HUES64 (cell line): ENCODE results near the gene NFKBIE.

Experiments used
- H3K27ac ChIP-seq: 2 replicates; pipeline ENCODE4 v1.7.0; 2013; ENCODE audit warnings: low read depth, low read length, inconsistent platforms
- H3K27me3 ChIP-seq: 2 replicates; pipeline ENCODE4 v1.6.1; 2013; ENCODE audit warnings: mild to moderate bottlenecking, low read length; ENCODE audit not compliant: insufficient read depth
- H3K36me3 ChIP-seq: 2 replicates; pipeline ENCODE4 v1.6.1; 2013; ENCODE audit warnings: mild to moderate bottlenecking, low read length; ENCODE audit not compliant: insufficient read depth
- H3K4me1 ChIP-seq: 2 replicates; pipeline ENCODE4 v1.6.1; 2013; ENCODE audit warnings: mild to moderate bottlenecking, low read length, moderate library complexity; ENCODE audit not compliant: insufficient read depth
- H3K4me3 ChIP-seq: 2 replicates; pipeline ENCODE4 v1.5.1; 2013; ENCODE audit warnings: mild to moderate bottlenecking, low read length, moderate library complexity
- H3K9ac ChIP-seq: 2 replicates; pipeline ENCODE4 v1.6.1; 2013; ENCODE audit warnings: mild to moderate bottlenecking, low read depth, low read length
- H3K9me3 ChIP-seq: 2 replicates; pipeline ENCODE4 v1.6.1; 2013; ENCODE audit warnings: low read depth, low read length; ENCODE audit not compliant: insufficient read depth
- WGBS: fragments of 150-250, 120-280 bp; methylation state at CpG from one replicate; pipeline ENCODE4 v1.1.7; 2013; ENCODE audit warnings: missing lambda C conversion rate; 5-methylcytosine and 5-hydroxymethylcytosine counted together

NFKBIE gene

GRCh38 chr6:44262467-44263353 is 2.6 kb downstream of the NFKBIE start:
- Histone ChIP-seq H3K36me3 (peaks cover 27% of the 10 kb centered on the region), H3K27me3 (peaks cover 6% of the 10 kb centered on the region), H3K4me1 (peaks cover 26% of the 10 kb centered on the region), H3K27ac (no peak overlapping the region), H3K9me3 (no peaks in the 10 kb centered on the region), H3K9ac (peak overlapping the region; percentile 35), H3K4me3 (peak overlapping the region; percentile 90)
- whole genome bisulfite sequencing, result 80% methylated on average over 7 of the region's 7 CpGs

DNA sequence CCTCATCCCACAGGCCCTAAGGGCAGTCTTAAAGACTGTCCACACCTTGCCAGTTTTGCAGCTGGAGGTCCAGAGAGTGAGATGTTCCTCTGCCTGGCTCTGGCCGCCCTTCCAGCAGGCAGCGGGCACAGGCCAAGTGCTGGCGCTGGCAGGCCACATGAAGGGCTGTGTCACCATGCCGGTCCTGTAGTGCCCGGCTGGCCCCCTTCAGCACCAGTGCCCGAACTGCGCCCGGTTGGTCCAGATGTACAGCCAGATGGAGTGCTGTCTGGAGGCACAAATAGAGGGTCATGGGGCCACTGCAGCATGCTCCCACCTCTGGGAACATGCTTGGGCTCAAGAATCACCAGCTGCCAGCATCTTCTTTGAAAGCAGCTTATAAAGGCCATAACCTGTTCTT is 3.8 kb downstream of the NFKBIE start:
- Histone ChIP-seq H3K4me1 (peaks cover 28% of the 10 kb centered on the region), H3K27me3 (peaks cover 6% of the 10 kb centered on the region), H3K27ac (no peak overlapping the region), H3K9ac (no peak overlapping the region), H3K36me3 (peaks cover 27% of the 10 kb centered on the region), H3K4me3 (no peak overlapping the region), H3K9me3 (no peaks in the 10 kb centered on the region)
- 98% methylated on average over 8 of the region's 8 CpGs for WGBS

DNA sequence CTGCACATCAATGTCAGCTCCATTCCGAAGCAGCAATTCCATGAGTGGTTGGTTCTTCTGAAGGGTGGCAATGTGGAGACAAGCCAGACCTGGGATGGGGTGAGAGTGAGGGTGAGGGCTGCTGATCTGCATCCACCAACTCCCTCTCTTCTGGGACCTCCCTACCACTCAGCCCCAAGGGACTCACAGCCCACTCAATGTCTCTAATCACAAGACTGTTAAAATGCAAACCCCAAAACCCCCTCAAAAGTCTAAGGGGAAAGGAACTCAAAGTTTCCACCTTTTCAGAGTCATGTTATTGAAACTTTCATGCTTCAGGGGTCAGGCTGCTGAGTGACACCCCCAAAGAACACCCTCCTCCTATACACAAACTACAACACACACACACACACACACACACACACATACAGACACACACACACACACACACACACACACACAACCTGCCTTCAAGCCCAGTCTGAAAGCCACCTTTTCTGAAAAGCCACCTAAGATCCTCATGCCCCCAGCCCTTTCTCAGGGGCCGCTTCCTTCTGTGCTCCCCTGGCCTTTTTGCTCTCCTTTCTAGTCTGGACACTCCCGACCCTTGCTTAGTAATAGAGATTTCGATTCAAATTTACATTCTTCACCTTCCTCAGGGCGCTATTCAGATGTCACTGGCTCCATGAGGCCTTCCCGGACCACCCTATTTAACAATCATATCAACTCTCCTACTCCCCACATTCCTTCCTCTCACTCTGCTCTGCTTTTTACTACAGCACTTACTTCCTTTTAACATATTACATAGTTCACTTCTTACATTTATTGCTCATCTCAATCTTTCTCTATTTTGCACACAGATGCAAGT is 4.7 kb downstream of the NFKBIE start:
- WGBS, result 96% methylated on average over 6 of the region's 6 CpGs
- no peak overlapping the region for H3K27ac ChIP-seq
- H3K4me1 ChIP-seq, result peaks cover 31% of the 10 kb centered on the region
- peaks cover 30% of the 10 kb centered on the region for H3K36me3 ChIP-seq
- H3K9me3 ChIP-seq, result no peaks in the 10 kb centered on the region
- H3K27me3 ChIP-seq, result peaks cover 6% of the 10 kb centered on the region
- no peak overlapping the region for H3K4me3 ChIP-seq
- H3K9ac ChIP-seq, result no peak overlapping the region

DNA sequence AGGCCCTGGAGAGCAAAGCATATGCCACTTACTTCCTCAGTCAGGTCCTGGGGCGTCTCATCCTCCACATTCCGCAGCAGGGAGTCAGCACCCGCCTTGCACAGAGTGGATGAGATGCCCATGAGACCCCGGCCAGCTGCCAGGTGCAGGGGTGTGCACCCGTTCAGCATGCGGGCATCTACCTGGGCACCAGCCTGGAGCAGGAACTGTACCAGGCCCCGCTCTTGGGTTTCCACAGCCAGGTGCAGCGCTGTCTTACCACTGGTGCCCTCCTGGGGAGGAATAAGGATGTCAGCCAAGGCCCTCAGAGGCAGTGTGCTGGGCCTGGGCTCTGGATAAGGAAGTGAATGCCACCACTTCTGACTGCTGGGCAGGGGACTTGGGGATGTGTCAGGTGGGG is 5.3 kb downstream of the NFKBIE start:
- no peaks in the 10 kb centered on the region for H3K9me3 ChIP-seq
- H3K4me3 ChIP-seq, result no peak overlapping the region
- peaks cover 34% of the 10 kb centered on the region for H3K4me1 ChIP-seq
- no peak overlapping the region for H3K9ac ChIP-seq
- H3K27me3 ChIP-seq, result peaks cover 5% of the 10 kb centered on the region
- H3K36me3 ChIP-seq, result peaks cover 36% of the 10 kb centered on the region
- no peak overlapping the region for H3K27ac ChIP-seq
- WGBS, result 93% methylated on average over 8 of the region's 8 CpGs

DNA sequence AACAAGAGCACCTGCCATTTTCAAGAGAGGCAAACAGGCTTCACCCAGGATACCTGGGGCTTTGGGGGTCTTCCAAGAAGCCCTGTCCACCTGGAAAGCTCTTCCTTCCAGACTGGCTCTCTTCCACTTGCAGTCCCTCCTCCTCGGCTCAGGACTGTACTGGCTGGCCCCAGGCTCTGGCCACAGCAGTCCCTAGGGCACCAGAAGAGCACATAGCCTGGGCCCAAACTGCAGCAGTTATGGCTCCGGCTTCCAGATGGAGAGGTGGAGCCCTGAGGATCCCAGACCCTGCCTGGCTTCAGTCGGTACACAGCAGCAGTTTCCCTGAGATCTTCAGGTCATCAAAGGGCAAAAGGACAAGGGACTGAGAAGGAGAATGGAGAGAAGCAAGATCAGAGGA is 6.4 kb downstream of the NFKBIE start:
- peaks cover 27% of the 10 kb centered on the region for H3K4me1 ChIP-seq
- H3K4me3 ChIP-seq, result no peak overlapping the region
- 97% methylated on average over 3 of the region's 3 CpGs for WGBS

GRCh38 chr6:44258325-44258863 is 7.0 kb downstream of the NFKBIE start:
- Histone ChIP-seq H3K4me1 (peaks cover 22% of the 10 kb centered on the region; the same call in 1 of the 2 replicates), H3K9ac (no peak overlapping the region), H3K27ac (no peak overlapping the region), H3K4me3 (0 out of 2 replicates have a peak overlapping the region, but pooled peaks have one; percentile 92), H3K27me3 (no peaks in the 10 kb centered on the region), H3K9me3 (no peaks in the 10 kb centered on the region), H3K36me3 (peaks cover 53% of the 10 kb centered on the region)
- 89% methylated on average over 9 of the region's 9 CpGs for WGBS

More for the DNA sequence above, 6.4 kb downstream of the NFKBIE start:
- Histone ChIP-seq H3K27me3 (no peaks in the 10 kb centered on the region), H3K9ac (no peak overlapping the region), H3K9me3 (no peaks in the 10 kb centered on the region), H3K27ac (no peak overlapping the region), H3K36me3 (peaks cover 47% of the 10 kb centered on the region)

- no peaks in the 10 kb centered on the region for H3K27me3 ChIP-seq
- 43% methylated on average over 15 of the region's 15 CpGs for WGBS
- H3K9me3 ChIP-seq, result no peaks in the 10 kb centered on the region
- H3K9ac ChIP-seq, result peak overlapping the region; percentile 94
- H3K36me3 ChIP-seq, result peaks cover 58% of the 10 kb centered on the region
- H3K27ac ChIP-seq, result peak overlapping the region; percentile 94; the same call in 1 of the 2 replicates
- peaks cover 16% of the 10 kb centered on the region; the same call in 1 of the 2 replicates for H3K4me1 ChIP-seq
- H3K4me3 ChIP-seq, result peak overlapping the region; percentile 92
Observed at GRCh38 chr6:44257753-44258324, 7.5 kb downstream of the NFKBIE start.

DNA sequence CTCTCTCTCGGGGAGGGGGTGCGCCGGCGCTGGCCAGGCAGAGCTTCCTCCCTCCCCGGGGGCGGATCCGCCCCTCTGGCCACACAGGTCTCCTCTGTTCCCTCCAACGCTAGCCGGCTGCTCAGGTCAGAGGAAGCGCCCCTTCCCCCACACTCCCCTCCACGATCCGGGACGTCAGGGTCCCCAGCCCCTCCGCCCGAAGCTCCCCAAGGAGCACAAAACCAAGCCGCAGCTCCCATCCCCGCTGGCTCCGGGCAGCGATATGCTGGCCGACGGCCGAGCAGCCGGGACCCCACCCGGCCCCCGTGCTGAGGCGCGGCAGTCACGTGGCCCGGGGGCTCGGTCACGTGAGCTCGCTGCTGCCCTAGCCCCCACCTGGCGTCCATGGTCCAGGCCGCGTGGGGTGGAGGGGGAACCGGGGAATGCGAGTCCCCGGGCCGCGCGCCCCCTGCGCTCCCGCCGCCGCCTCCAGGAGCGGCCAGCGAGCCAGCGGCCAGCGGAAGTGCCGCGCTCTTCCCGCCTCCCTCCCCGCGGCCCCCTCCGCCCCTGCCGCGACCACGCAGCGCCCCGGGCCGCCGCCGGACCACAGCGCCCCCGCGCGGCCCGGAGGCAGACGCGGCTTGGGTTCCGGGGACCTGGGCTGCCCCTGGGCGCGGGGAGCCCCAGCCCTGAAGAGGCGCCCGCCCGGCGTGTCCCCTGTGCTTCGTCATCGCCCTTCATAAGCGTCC is 8.2 kb downstream of the NFKBIE start, which contains the start of gene SLC35B2:
Gene SLC35B2, minus strand, starts transcription at position 504 of the 728 bp plus-strand sequence. Its CDS starts 118 bp downstream, at position 386.
- Histone ChIP-seq H3K4me1 (peaks cover 10% of the 10 kb centered on the region; the same call in 1 of the 2 replicates), H3K9me3 (no peaks in the 10 kb centered on the region), H3K36me3 (peaks cover 65% of the 10 kb centered on the region), H3K27ac (peak within 1 kb of the TSS; percentile 94), H3K27me3 (no peaks in the 10 kb centered on the region), H3K4me3 (peak within 1 kb of the TSS; percentile 92), H3K9ac (peak within 1 kb of the TSS; percentile 94)
- under 1% methylated on average over 80 of the region's 80 CpGs for WGBS

GRCh38 chr6:44256775-44257024 is 8.7 kb downstream of the NFKBIE start:
- WGBS, result 1% methylated on average over 12 of the region's 12 CpGs
- Histone ChIP-seq H3K36me3 (peaks cover 69% of the 10 kb centered on the region), H3K9ac (peak overlapping the region; percentile 94), H3K27ac (peak overlapping the region; percentile 94), H3K4me3 (peak overlapping the region; percentile 92), H3K9me3 (no peaks in the 10 kb centered on the region), H3K27me3 (no peaks in the 10 kb centered on the region), H3K4me1 (peaks cover 10% of the 10 kb centered on the region; the same call in 1 of the 2 replicates)
